AG04449 (cell line): ENCODE results near the gene FAM76B.

Source experiments
- CTCF ChIA-PET: fragments of 350-600 bp; formaldehyde crosslinking; extraction: SDS; loops from one replicate; lab custom pipeline; 2021; ENCODE audit warnings: antibody characterized with exemption; lab: Yijun Ruan, JAX
- POLR2A ChIA-PET: fragments of 400-600, 350-600 bp; formaldehyde crosslinking; extraction: SDS; loops from one replicate; lab custom pipeline; 2020; ENCODE audit warnings: antibody characterized with exemption, inconsistent platforms; lab: Yijun Ruan, JAX
- DNase-seq: peaks from one replicate; pipeline ENCODE4 v3.0.0-alpha.2; 2010; ENCODE audit warnings: low read depth, low spot score
- H3K4me3 ChIP-seq: 2 replicates; pipeline ENCODE4 v1.5.1; 2011; ENCODE audit warnings: low read depth, mild to moderate bottlenecking, control low read depth, low read length
- TF ChIP-seq, protein P1 (sequence below): IDR thresholded peaks from one replicate; pipeline ENCODE4 v1.5.1; 2011; ENCODE audit warnings: mild to moderate bottlenecking, moderate library complexity, low read length, control low read depth, inconsistent platforms; ENCODE audit not compliant: insufficient read depth; ENCODE audit errors: missing control alignments

FAM76B gene

DNA sequence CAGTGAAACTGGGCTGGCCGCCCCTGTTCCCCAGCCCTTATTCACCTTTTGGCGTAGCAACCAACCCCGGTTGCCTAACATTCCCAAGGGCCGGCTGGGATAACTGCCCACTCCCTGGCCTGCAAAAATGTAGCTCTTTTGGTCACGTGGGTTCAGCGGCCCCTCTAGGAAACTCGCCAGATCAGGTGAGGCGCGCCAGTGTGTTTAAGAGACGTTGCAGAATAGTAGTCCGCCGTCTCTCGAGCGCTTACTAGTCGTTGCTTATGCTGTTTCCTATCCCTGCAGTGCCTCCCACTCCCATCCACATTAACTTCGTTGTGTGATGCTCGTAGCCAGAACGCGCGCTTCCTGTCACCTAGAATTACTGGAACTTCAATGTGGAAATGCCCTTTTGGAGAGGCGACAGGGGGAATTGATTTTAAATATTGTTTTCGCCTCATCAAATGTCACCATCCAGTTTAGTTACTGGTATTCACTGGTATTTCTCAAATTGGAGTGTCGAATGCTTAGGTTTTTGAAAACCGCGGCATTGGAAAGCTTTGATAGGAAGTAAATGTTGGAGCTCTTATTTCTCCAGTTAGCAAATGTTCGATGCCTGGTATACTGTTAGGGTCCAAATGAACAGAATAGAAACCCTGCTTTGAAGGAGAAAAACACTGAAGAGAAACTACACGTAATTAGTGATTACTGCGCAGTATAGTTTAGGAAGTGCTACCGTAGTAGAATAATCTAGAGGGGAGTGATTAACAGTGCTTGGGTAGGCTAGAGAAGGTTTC lies 1.5 kb upstream of the FAM76B start:
- no peak for DNase-seq
- peak overlapping the region; percentile 85 for H3K4me3 ChIP-seq
- TF ChIP-seq, protein P1, sequence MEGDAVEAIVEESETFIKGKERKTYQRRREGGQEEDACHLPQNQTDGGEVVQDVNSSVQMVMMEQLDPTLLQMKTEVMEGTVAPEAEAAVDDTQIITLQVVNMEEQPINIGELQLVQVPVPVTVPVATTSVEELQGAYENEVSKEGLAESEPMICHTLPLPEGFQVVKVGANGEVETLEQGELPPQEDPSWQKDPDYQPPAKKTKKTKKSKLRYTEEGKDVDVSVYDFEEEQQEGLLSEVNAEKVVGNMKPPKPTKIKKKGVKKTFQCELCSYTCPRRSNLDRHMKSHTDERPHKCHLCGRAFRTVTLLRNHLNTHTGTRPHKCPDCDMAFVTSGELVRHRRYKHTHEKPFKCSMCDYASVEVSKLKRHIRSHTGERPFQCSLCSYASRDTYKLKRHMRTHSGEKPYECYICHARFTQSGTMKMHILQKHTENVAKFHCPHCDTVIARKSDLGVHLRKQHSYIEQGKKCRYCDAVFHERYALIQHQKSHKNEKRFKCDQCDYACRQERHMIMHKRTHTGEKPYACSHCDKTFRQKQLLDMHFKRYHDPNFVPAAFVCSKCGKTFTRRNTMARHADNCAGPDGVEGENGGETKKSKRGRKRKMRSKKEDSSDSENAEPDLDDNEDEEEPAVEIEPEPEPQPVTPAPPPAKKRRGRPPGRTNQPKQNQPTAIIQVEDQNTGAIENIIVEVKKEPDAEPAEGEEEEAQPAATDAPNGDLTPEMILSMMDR, result no peak
- ChIA-PET CTCF (interaction anchor here (0.8 to 3.8 kb wide), 9 partner anchors 9 to 723 kb away, joined by 3 to 19 read pairs (median 5); partner anchors contain the start of gene MAML2), POLR2A (no interaction called here)

DNA sequence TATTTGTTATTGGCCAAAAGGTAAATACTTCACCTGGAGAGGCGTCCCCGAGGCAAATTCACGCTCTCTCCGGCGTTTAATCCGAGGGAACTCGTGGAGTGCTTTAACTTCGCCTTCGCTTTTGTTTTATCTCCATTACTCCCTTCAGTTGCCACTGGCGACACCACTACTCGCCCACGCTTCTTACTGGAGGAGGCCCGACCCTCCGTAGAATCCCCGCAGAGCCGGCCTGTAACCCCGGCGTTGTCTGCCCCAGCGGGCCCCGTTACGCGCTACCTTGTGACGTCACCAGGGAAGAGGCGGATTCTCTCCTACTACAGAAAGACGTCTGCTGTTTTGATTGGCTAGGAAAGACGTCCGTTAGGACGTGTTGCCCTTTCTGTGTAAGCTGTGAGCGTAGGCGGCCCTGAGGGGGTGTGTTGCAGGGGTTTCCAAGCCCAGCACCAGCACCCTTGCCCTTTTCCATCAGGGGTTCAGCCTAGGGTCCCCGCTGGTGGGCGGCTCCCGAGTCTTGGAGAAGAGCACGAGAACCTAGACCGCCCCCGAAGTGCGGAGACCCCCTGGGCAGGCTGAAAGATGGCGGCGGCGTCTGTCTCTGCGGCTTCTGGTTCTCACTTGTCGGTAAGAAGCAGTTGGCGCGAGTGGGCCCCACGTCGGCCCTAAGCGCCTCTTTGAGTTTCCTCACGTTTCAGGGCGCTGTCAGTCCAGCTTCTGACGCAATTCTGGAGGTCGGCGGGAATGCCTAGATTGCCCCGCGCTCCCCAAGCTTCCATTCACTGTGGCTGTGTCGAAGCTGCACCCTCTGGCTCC lies 746 bp upstream of the FAM76B start, which contains the start of gene CEP57:
Gene CEP57, plus strand, starts transcription at position 376 of the 810 bp plus-strand sequence. Its CDS starts 201 bp downstream, at position 577.
- ChIA-PET POLR2A (interaction anchor here (0.8 to 1.5 kb wide), 3 partner anchors 22 to 643 kb away, joined by 3 to 6 read pairs (median 3); no protein-coding TSS in a partner anchor), CTCF (interaction anchor here (1.0 to 3.8 kb wide), 11 partner anchors 10 to 722 kb away, joined by 3 to 19 read pairs (median 6); partner anchors contain the start of gene MAML2)
- H3K4me3 ChIP-seq, result peak within 1 kb of the TSS; percentile 85
- TF ChIP-seq, protein P1, result no peak
- DNase-seq, result peak; percentile 94

DNA sequence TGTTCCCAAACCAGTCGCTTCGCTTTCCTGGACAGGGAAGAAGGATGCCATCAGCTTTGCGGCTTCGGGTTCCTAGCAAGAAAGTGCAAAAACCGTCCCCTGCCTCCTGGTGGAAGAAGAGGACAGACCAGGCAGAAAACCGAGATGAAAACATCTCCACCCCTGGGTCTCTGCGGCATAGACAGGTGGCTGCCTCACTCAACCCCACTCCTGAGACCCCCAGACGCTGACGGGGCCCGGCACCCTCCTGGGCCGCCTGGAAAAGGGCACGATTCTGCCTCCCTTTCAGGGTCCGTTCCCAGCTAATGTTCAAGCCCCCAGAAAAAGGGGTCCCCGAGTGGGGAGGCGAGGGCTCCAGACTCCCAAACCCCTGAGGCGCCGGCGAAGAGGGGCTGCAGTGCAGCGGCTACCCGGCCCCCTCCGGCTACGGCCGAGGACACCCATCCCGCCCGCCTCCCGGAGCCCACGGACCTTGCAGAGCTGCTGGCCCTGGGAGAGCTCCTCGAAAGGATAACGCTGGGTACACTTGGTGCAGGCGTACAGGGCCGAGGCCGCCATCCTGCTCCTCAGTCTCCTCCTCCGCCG lies 569 bp downstream of the FAM76B start:
- no peak for DNase-seq
- peak overlapping the region; percentile 85 for H3K4me3 ChIP-seq
- TF ChIP-seq, protein P1, result peak; percentile 40
- CTCF ChIA-PET, result interaction anchor here (0.9 to 3.8 kb wide), 12 partner anchors 9 to 637 kb away, joined by 3 to 19 read pairs (median 5); no protein-coding TSS in a partner anchor
- POLR2A ChIA-PET, result interaction anchor here (0.8 to 1.5 kb wide), 3 partner anchors 20 to 642 kb away, joined by 3 to 6 read pairs (median 3); no protein-coding TSS in a partner anchor

DNA sequence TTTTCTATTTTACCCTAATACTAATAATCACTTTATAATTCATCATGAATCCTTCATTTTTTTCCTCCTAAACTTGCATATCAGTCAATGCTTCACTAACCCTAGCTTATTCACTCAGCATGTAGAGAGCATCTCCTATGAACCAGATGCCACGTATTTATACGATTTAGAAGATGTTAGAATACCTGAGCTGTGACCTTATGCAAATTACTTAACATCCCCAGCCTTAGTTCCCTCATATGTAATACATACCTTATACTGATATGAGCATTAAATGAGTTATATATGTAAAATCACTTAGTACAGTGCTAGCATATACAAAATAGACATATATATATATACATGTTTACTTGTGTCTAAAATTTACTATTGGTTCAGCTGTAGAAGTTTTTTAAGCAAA lies 9.0 kb downstream of the FAM76B start:
- no peak overlapping the region for H3K4me3 ChIP-seq
- no peak for DNase-seq
- TF ChIP-seq, protein P1, result no peak
- CTCF ChIA-PET, result interaction anchor here (1.0 kb wide), 1 partner anchor 8 kb away, joined by 3 read pairs; no protein-coding TSS in a partner anchor
- POLR2A ChIA-PET, result no interaction called here

DNA sequence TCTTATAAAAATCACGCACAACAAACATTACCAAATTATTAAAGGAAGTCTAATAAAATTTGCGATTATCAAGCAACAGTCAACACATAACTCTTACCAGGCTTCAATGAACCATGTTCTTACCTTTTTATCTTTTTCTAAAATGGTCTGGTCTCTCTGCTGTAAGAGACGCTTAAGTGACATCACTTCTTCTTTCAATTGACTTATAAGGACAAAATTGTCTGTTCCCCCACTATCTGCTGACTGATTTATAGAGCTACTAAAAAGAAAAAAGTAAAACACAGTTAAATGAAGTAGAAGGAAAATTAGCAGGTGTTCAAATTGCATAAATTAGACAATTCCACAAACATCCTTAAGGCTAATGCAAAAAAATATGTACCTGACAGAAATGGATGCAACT lies 10.9 kb downstream of the FAM76B start:
- no peak overlapping the region for H3K4me3 ChIP-seq
- POLR2A ChIA-PET, result no interaction called here
- DNase-seq, result no peak
- TF ChIP-seq, protein P1, result no peak
- CTCF ChIA-PET, result interaction anchor here (0.9 to 1.8 kb wide), 3 partner anchors 14 to 648 kb away, joined by 3 to 7 read pairs (median 3); no protein-coding TSS in a partner anchor
